CD4-positive, alpha-beta T cell treated with Interferon alpha-2 for 1 hour (primary cell): ENCODE results near the gene CNTN4.

Source experiments
- DNase-seq, 2 donors: peaks; one replicate each; pipeline ENCODE4 v3.0.0-alpha.2; 2020 to 2022

CNTN4 gene

DNA sequence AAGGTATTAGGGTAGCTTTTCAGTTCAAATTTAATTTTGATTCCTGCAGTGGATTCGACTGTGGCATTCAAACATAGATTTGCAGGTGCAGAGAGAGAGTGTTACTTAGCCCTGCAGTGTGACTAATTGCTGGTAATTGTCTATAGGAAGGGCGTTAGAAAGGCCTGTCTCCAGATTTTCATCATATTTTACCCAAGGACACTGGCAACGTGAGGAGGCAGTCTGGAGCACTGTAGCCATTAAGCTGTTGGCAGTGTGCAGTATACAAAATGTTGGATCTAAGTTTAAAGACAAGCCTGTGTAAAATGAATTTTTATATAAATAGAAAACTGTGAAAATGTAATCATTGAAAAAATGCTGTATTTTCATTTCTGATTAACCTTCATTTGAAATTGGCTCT is 342.9 kb downstream of the CNTN4 start:
- DNase-seq = no peak

DNA sequence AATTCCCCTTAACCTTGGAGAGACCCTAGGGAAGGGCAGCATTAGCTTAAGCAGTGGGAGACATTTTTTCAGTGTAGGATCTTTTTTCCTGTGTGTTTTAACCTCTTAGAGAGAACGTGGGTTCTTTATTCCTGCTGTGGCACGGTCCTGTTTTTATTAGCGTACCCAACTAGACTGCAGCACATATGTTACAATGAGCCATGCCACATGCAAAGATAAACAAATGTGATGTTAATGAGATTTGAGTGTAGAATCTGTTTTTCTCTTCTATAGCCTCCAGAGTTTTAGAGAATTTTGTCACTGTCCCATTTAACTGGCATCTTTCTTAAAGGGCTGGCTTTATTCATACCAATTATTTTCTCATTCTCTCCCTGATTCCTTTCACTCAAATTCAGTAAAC is 347.5 kb downstream of the CNTN4 start:
- DNase-seq = no peak

DNA sequence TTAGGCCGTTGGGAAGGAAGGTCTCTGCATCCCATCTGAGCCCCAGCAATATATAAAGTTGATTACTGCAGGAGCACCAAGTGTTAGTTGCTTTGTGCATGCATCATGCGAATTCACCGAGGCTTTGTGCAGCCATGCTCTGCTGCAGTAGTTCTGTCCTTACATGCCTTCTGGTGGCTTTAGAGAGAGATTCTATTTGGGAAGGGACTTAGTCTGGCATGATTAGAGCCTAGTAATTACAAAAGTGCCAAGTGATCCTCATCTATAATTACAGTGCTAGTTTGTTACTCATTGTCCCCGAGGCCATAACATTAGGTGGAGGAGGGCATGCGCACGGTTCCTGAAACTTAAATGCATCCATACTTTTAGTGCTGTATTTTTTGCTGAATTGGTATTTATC is 353.6 kb downstream of the CNTN4 start:
- DNase-seq = no peak

DNA sequence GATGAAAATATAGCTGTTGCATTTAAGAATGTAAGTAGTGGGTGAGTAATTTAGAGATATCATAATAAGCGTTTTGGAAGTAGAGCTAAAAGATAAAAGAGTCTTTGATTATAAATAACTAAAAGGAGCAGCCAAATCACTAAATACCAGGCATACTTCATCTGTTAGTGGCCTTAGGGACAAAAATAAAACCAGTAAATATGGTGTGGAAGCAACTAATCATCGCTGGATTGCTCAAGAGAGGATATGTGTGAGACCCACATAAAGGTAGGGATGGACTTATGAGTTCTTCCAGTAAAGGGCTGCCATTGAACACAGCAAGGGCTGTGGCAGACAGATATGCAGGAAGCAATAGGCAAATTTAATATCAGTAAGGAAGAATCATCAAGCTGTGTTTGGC is 356.2 kb downstream of the CNTN4 start:
- DNase-seq = no peak

DNA sequence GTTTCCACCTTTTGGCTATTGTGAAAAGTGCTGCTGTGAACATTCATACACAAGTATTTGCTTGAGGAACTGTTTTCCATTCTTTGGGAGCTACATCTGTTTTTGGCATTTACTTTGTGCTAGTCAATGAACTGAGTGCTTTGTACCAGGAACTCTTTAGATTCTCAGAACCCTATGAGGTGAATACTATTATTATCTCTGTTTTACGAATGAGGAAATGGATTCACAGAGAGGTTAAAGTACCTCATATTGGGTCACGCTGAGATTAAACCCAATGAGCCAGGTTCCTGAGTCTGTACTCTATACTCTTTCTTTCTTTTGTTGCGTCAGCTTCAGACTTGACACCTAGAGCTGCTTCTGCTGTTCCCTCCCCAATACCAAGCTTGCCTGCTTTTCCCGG is 358.1 kb downstream of the CNTN4 start:
- no peak for DNase-seq

DNA sequence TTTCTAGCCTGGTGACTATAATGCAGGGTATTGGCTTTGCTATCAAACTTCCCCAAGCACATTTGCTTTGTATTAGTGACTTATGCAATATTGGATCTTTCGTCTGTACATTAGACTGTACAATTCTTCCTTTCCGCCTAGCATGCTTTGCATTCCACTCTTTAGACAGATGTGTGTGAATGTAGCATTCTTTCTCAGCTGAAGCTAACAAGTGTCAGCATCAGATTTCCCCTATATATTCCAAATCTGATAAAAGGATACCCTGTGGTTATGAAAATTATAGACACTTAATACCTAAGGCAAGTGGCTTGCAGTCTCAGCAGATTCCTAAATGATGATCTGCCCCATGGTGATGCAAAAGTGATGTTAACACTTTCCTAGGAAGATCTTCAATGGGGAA is 360.1 kb downstream of the CNTN4 start:
- DNase-seq = no peak

DNA sequence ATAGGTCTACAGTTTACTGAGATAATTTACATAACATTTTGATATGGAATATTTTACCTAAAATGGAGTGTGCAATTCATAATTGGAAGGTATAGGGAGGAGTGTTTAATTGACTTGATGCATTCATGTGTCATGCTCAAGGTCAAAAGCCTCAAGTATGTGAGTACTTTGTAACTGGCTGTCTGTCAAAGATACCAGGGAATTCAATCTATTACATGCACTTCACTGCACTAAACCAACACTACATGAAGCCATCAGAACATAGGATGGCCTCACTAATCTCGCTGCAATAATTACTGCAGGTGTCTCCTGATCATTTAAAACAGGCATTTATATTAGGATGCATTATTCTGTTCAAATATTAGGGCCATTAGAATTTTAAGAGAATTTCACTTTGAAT is 367.2 kb downstream of the CNTN4 start:
- no peak for DNase-seq

DNA sequence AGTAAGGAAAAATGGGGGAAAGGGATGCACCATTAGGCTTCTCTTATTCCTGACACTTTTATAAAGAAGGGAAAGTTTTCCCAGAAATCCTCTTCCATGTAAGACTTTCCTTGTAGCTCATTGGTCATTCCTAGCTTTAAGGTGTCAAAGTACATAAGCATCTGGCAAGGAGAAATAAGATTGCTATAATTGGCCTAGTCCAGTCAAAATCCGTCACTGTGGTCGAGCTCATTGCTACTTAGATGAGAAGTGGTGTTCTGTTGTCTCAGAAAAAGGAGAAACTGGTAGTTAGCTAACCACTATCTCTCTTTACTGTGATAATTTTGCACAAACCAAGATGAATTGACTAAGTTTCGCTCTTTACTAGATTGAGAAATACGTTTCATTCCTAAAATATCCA is 370.1 kb downstream of the CNTN4 start:
- no peak for DNase-seq

DNA sequence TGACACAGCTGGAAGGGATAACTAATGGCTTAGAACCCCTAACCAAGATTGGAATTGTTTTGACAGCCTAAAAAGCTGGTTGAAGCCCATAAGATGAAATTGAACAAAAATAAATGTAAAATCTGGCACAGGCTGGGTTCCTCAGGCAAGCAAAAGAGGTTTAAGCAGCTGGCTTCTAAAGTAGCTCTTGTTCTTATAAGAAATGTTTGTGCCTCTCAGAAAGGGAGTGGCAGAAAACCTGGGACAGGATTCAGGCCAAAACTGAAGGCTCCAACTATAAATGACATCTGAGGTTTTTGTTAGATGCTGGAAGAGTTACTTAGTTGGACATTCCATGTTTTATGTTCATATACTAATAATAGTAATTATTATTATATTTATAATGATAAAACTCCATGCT is 378.3 kb downstream of the CNTN4 start:
- no peak for DNase-seq

DNA sequence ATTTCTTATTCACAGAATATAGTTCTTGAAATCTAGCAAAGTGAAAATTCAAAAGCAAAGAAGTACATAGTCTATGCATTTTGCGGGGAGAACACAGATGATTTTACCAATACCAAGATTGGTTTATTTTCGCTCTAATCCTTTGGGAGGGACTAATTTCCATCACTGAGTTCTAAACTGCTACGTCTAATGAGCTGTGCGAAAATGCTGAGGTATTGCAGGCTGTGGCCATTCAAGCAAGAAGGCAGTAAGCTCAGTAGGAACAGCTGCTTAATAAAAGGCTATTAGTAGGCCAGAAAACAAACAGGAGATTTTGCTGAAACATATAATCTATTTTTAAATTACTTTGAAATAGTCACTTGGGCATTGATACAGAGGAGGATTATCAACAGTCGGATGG is 379.0 kb downstream of the CNTN4 start:
- DNase-seq = no peak

DNA sequence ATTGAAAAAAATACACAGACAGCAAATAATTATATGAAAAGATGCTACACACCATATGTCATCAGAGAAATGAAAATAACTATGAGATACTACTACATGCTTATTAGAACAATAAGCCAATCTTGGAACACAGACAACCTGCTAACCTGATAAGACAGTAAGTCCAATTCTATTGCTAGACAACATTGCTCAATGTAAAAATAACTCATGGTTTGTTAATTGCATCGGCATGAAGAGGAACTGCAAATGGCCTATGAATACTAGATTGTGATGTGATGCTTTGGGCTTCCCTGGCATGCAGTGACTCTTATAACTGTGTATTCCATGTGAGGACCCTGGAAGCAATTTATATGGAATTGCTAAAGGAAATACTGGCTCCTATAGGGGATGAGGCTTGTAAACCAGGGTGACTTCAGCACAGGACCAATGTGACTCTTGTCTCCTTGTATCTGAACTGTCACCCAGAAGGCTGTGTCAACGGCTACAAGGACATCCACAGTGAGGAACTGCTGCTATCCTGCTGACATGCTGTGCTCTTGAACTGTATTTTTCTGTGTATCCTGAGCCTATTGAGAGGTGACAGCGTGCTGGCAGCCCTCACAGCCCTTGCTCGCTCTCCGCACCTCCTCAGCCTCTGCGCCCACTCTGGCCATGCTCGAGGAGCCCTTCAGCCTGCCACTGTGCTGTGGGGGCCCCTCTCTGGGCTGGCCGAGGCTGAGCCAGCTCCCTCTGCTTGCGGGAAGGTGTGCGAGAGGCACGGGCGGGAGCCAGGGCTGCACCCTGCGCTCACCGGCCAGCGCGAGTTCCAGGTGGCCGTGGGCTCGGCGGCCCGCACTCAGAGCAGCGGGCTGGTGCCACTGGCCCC is 385.7 kb downstream of the CNTN4 start:
- DNase-seq = no peak

DNA sequence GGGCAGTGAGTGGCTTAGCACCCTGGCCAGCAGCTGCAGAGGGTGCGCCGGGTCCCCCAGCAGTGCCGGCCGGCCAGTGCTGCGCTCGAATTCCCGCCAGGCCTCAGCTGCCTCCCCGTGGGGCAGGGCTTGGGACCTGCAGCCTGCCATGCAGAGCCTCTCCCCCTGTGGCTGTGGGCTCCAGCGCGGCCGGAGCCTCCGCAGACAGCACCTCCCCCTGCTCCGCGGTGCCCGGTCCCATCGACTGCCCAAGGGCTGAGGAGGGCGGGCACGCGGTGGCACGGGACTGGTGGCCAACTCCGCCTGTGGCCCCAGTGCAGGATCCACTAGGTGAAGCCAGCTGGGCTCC is 386.3 kb downstream of the CNTN4 start:
- DNase-seq = no peak

DNA sequence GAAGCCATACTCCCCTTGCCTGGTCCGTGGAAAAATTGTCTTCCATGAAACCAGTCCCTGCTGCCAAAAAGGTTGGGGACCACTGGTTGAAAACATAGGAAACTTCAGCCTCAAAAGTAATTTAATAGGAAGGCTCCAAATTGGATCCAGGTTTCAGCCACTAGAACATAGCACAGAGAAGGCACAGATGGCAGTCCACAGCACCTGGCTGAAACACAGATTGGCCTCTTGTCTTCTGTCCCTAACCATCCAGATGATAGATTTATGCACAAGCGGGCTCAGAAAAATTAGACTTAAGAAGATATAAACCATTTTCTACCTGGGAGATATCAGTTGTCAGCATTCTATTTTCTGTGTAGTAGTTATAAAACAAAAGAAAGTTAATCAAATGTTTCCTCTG is 397.1 kb downstream of the CNTN4 start:
- DNase-seq = no peak

DNA sequence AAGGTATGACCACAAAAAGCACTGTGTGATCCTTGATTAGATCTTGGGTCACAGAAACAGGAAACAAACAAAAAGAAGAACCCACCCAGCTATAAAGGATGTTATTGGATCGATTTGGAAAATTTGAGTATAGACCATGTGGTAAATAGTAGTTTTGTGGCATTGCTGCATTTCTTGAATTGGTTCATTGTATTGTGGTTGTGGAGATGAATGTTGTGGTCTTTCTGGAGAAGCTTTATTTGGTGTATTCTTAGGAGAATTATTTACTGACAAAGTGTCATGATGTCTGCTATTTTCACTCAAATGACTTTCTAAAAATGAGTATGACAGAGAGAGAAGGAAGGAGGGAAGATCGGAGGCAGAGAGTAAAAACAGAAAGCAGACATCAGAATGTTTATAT is 406.2 kb downstream of the CNTN4 start:
- no peak for DNase-seq

DNA sequence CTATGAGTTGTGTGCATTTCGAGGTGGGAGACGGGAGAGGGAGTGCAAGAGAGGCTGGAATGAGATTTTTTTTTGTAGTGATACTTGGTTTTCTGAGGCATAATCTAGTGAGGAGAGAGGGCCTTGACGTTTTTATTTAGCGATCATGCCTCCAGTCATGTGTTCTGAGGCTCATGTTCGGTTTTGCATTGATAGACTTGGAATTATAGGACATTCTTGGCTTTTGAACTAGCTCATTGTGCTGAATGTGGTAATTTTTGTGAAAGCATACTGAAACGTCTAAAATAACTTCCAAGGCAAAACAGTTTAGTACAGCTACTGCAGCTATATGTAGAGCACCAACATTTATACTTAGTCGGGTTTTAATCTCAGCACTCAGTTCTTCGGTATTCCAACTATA is 408.1 kb downstream of the CNTN4 start:
- DNase-seq = no peak

DNA sequence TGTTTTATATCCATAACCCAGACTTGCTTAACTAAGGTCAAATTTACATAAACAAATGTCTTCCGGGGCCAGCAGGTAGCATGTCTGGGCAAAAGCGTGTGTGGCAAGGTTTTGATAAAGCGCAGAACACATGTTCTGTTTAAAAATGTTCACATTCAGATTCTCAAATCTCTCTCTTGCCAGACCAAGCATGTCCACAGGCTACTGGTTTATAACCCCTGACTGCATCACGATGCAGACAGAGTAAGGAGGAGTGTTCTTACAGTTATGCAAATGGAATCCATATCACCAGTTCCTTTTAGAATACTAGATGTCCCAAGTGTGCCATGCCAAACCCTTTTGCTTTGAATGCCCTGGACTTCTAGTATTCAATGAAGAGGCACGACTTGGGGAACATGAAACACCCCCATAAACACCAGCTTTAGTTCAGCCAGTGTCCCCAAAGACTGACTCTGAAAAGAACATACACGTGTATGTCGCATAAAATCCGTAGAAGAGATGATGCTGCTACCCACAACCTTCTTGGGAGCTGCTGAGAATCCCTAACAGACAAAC is 412.0 kb downstream of the CNTN4 start:
- DNase-seq = no peak

DNA sequence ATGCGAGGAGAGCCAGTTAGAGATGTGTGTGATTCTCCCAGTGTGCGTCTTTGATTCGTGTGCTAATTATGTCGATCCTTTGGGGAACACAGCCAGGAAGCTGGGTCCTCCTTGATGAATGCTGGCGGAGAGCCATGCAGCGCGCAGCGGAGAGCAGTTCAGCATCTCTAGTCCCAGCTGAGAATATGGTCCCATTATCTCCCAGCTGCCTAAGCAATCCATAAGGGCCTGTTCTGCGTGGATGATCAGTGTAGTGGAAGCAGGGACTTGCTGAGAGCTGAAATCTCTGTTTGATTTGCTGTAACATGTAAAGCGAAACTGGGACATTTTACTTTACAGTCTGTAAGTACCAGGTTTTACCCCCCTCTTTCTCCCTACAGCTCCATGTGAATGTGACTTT is 412.7 kb downstream of the CNTN4 start:
- DNase-seq = no peak

DNA sequence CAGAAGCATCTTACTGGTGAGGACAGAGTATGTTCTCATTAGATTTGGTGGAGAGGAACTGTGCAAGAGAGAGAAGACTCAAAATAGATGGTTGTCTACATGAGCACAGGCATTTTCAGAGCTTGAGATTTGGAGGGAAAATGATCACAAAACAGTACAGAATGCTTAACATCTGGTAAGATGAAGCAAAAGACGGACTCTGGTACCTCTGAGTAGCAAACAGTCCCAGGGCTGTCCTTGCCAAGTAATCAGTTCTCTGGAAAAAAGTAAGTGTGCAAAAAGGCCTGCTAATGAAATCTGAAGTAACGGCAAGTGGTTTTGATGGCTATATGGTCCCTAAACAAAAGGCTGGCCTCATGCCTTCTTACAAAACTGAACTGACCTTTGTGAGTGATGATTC is 414.2 kb downstream of the CNTN4 start:
- DNase-seq = no peak

DNA sequence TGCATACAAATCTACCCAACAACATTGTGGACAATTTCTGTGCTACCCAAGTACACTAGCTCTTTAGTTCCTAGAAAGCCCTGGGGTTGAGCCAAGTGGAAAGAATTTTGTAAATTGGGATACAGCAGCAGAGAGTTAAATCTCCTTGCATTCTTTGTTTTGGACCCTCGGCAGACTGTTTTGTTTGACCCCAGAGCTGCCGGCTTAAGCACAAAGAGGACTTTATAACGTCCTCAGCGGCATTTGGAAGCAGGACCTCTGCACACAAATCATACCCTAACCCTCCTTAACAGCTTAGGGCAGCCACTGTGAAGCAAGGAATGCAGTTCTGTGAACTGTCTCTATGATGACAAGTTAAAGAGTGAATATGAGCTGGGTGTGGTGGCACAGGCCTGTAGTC is 415.3 kb downstream of the CNTN4 start:
- no peak for DNase-seq

DNA sequence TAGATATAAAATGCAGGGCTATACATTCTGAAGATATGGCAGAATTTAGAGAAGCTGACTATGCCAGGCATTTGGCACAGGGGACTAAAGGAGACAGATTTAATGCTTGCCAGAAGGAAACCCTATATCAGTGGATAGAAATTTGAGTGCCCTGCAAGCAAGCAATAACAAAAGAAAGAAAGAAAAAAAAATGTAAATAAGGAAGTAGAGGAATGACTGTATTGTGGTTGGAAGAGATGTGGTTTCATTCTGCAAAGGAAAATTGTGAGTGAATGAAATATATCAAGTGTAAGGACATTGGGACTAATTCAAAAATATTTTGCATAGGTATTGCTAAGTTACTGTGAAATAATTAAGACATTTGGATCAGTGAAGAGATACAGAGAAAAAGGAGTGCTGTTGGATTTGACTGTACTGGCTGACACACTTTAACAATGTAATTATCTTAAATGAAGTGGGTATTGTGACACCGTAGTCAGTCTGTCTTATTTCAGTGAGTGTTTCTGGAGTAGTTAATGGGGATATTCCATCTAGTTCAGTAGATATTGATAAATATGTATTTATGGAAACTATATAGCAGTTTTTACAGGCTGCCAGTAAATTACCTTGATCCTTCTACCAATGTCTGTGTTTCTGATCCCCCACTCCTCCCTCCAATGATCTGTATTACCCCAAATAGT is 418.2 kb downstream of the CNTN4 start:
- DNase-seq = no peak

DNA sequence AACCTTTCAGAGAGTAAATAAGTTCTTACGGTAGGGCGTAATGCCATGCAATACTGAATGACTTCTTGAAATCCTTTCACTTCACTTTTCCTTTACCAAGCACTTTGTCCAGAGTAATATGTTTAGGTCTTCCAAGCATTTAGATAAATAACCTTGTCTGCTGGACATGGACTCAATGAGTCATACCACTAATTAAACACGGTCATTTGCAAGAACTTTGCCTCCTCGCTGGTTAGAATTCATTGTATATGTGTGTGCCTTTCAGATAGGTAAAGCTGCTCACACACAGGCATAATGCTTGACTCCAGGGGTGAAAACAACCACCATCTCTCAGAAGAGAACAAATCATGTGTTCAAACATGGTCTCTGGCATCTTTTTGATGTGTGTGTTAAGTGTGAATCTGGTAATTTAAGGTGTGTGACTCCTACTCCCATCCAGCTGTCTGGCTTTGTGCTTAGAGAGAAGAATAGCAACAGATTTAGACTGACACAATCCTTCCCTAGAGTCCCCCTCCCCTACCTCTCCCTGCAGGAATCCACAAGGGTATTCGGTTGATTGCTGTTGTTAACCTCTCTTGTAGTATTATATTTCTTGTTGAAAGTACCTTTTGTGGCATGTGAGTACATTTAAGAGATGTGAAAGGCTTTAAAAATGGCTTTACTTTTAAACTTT is 419.0 kb downstream of the CNTN4 start:
- DNase-seq = no peak

DNA sequence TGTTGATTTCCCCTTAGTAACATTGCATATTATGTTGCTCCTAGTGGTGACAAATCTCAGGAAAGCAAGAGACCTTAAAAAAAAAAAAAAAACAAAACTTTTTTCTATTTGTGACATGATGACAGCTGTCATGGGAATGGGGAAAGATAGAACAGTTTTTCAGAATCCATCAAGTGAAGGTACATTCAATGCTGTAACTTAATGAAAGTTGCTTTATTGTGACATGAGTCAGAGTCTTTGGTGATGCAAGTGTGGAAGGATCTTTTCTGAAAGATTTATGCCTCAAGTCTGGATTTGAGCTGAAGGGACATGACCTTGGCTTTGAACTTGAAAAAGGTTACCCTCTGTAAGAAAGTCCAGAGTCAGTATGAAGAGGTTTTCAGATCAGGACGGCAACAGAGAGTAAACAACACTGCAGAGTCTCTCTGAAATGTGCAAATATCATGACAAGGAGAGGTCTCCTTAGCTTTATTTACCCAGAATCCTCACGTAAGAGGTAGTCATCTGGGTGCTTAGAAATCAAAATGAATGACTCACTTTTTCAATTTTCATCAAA is 424.7 kb downstream of the CNTN4 start:
- DNase-seq = no peak

DNA sequence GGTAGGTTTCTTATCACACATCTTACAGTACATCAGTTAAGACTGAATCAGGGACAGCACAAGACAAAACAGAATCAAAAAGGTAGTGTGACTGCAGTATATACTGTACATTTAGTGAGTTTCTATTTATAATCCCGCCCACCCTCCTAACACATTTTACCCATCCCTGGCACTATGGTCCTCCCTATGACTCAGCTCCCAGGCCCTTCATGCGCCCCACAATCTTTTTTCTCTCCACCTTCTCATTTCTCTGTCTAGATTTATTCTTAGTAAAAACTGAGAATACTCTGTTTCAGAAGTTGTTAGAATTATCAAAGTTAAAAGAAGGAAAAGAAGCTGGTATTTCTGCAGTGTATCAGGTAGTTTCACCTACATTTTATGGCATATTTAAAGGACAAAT is 427.3 kb downstream of the CNTN4 start:
- DNase-seq = no peak

DNA sequence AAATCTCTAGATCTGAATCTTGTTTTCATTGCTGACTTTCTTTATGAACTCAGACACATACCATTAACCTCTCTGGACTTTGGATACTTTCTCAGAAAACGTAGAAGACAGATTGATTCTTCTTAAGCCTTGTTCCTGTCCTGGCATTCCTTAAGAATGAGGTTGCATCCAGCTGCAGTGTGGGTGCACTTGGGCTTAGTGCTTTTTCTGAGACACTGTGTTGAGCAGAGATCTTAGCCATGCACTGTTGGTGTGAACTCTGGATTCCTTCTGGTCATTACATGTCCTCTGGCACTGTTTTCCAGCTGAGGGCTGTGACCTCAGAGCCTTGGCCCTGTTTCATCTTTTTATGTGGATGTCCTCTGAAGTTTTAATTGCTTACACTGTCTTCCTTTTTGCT is 428.3 kb downstream of the CNTN4 start:
- no peak for DNase-seq
